ENCODE results near the gene RCE1.

DNA sequence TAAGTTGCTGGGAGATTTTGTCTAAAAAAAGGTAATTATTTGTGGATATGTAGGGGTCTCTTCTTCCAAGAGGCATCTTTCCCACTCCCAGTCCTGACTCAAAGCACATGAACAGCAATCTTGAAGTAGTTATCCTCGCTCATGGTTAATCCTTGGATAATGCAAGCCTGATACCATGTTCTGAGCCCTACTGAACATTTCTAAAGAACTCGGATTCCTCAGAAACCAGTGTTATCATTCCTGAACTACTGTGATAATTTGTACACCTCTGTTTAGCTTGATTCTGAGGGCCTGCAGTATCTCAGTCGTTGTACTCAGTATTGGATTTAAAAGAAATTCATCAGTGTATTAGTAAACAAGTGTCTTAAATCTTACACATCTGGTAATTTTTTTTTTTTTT lies 22.3 kb upstream of the RCE1 start:
- TF ChIP-seq YY1 (IDR thresholded peaks at IDR 0.05; ENCODE audit: insufficient read depth, insufficient read length) (no peak), SUZ12 (IDR thresholded peaks at IDR 0.05; ENCODE audit: extremely low read depth, insufficient read depth, insufficient read length) (no peak), ZNF274 (IDR thresholded peaks at IDR 0.05; ENCODE audit: low read depth, low read length) (no peak)
